ENCODE results near the gene MPRIP.

Gene MPRIP

GRCh38 chr17:17004251-17004996 lies 37.8 kb upstream of the MPRIP start:
- no peak for TF ChIP-seq CREB1 (IDR thresholded peaks at IDR 0.05; ENCODE audit: low read depth)
- TF ChIP-seq CEBPB (IDR thresholded peaks at IDR 0.05) = no peak
- no peak for TF ChIP-seq YY1 (IDR thresholded peaks at IDR 0.05; ENCODE audit: low read depth)

- TF ChIP-seq NFIC (IDR thresholded peaks at IDR 0.05) = peak; percentile 48; the same call in 1 of the 2 replicates
Observed at GRCh38 chr17:17007891-17008290, 34.4 kb upstream of the MPRIP start.

- peak; percentile 34; the same call in 1 of the 2 replicates for TF ChIP-seq TCF12 (IDR thresholded peaks at IDR 0.05; ENCODE audit: low read depth)
- TF ChIP-seq MAX (IDR thresholded peaks at IDR 0.05) = 0 out of 2 replicates have a peak, but pooled peaks have one; percentile 21
- TF ChIP-seq TEAD4 (IDR thresholded peaks at IDR 0.05) = peak; percentile 17; the same call in 1 of the 2 replicates
Observed at GRCh38 chr17:17008621-17009397, 33.4 kb upstream of the MPRIP start.

- 0 out of 2 replicates have a peak, but pooled peaks have one; percentile 16 for TF ChIP-seq NFIC (IDR thresholded peaks at IDR 0.05)
- 0 out of 2 replicates have a peak, but pooled peaks have one; percentile 9 for TF ChIP-seq TEAD4 (IDR thresholded peaks at IDR 0.05)
Observed at GRCh38 chr17:17011043-17011907, 31.0 kb upstream of the MPRIP start.

GRCh38 chr17:17014748-17015124 lies 27.5 kb upstream of the MPRIP start:
- 0 out of 2 replicates have a peak, but pooled peaks have one; percentile 40 for TF ChIP-seq TCF12 (IDR thresholded peaks at IDR 0.05; ENCODE audit: low read depth)
- peak; percentile 62; the same call in 1 of the 2 replicates for TF ChIP-seq EP300 (IDR thresholded peaks at IDR 0.05; ENCODE audit: borderline replicate concordance)
- TF ChIP-seq FOXM1 (IDR thresholded peaks at IDR 0.05; ENCODE audit: borderline replicate concordance, low read depth) = peak; percentile 38; the same call in 1 of the 2 replicates
- peak; percentile 45 for TF ChIP-seq NFIC (IDR thresholded peaks at IDR 0.05)
- TF ChIP-seq MAX (IDR thresholded peaks at IDR 0.05) = peak; percentile 41; the same call in 1 of the 2 replicates

GRCh38 chr17:17015230-17015629 lies 27.0 kb upstream of the MPRIP start:
- no peak for TF ChIP-seq TEAD4 (IDR thresholded peaks at IDR 0.05)
- 0 out of 2 replicates have a peak, but pooled peaks have one; percentile 46 for TF ChIP-seq CEBPB (IDR thresholded peaks at IDR 0.05)

GRCh38 chr17:17017343-17018014 lies 24.8 kb upstream of the MPRIP start:
- TF ChIP-seq MAX (IDR thresholded peaks at IDR 0.05) (no peak), FOXM1 (IDR thresholded peaks at IDR 0.05; ENCODE audit: borderline replicate concordance, low read depth) (no peak), TEAD4 (IDR thresholded peaks at IDR 0.05) (no peak), NFIC (IDR thresholded peaks at IDR 0.05) (no peak), CEBPB (IDR thresholded peaks at IDR 0.05) (no peak), TCF12 (IDR thresholded peaks at IDR 0.05; ENCODE audit: low read depth) (no peak), ZBTB7A (IDR thresholded peaks at IDR 0.05; ENCODE audit: low read depth) (no peak), TAF1 (IDR thresholded peaks at IDR 0.05; ENCODE audit: low read depth) (no peak)

GRCh38 chr17:17018021-17018441 lies 24.2 kb upstream of the MPRIP start:
- TF ChIP-seq CEBPB (IDR thresholded peaks at IDR 0.05) = no peak
- no peak for TF ChIP-seq MAX (IDR thresholded peaks at IDR 0.05)
- no peak for TF ChIP-seq TCF12 (IDR thresholded peaks at IDR 0.05; ENCODE audit: low read depth)
- no peak for TF ChIP-seq TEAD4 (IDR thresholded peaks at IDR 0.05)
- TF ChIP-seq NFIC (IDR thresholded peaks at IDR 0.05) = no peak
- no peak for TF ChIP-seq EGR1 (IDR thresholded peaks at IDR 0.05)
- no peak for TF ChIP-seq USF1 (IDR thresholded peaks at IDR 0.05)
- no peak for TF ChIP-seq EP300 (IDR thresholded peaks at IDR 0.05; ENCODE audit: borderline replicate concordance)
- TF ChIP-seq CREB1 (IDR thresholded peaks at IDR 0.05; ENCODE audit: low read depth) = no peak
- TF ChIP-seq RAD21 (IDR thresholded peaks at IDR 0.05; ENCODE audit: low read depth) = no peak
- TF ChIP-seq FOXM1 (IDR thresholded peaks at IDR 0.05; ENCODE audit: borderline replicate concordance, low read depth) = no peak
- TF ChIP-seq TAF1 (IDR thresholded peaks at IDR 0.05; ENCODE audit: low read depth) = no peak

Measured in Ishikawa (cell line).